GM06990 (cell line): ENCODE results near the gene PPP1R3A.

Source experiments
- DNase-seq: peaks from one replicate; pipeline ENCODE4 v3.0.0-alpha.2; 2011; ENCODE audit not compliant: insufficient read length; ENCODE audit errors: extremely low read depth
- H3K27me3 ChIP-seq: replicated peaks from 2 replicates; pipeline ENCODE4 v1.6.0; 2011; ENCODE audit warnings: low read length; ENCODE audit not compliant: control insufficient read depth, insufficient read depth
- H3K36me3 ChIP-seq: 2 replicates; pipeline ENCODE4 v1.5.1; 2011; ENCODE audit warnings: low read length; ENCODE audit not compliant: control insufficient read depth, insufficient read depth
- H3K4me3 ChIP-seq: replicated peaks from 2 replicates; pipeline ENCODE4 v1.5.1; 2011; ENCODE audit warnings: low read depth, mild to moderate bottlenecking, control low read depth, low read length
- CTCF ChIP-seq: IDR thresholded peaks from 2 replicates; pipeline ENCODE4 v1.5.1; 2011; ENCODE audit warnings: low read length, control low read depth, mild to moderate bottlenecking, inconsistent platforms; ENCODE audit not compliant: insufficient read depth, poor library complexity, severe bottlenecking

PPP1R3A gene

GRCh38 chr7:113878394-113878992 is 40.3 kb downstream of the PPP1R3A start:
- no peaks in the 10 kb centered on the region for H3K36me3 ChIP-seq
- no peak for TF ChIP-seq CTCF
- H3K4me3 ChIP-seq, result no peak overlapping the region
- no peaks in the 10 kb centered on the region for H3K27me3 ChIP-seq
- DNase-seq, result no peak

- Histone ChIP-seq H3K36me3 (no peaks in the 10 kb centered on the region), H3K27me3 (no peaks in the 10 kb centered on the region), H3K4me3 (no peak overlapping the region)
- no peak for TF ChIP-seq CTCF
- no peak for DNase-seq
Measured at GRCh38 chr7:113875224-113875623, 43.6 kb downstream of the PPP1R3A start.

- Histone ChIP-seq H3K27me3 (no peaks in the 10 kb centered on the region), H3K4me3 (no peak overlapping the region), H3K36me3 (no peaks in the 10 kb centered on the region)
- DNase-seq, result no peak
- no peak for TF ChIP-seq CTCF
Measured at GRCh38 chr7:113873554-113874151, 45.2 kb downstream of the PPP1R3A start.

- no peaks in the 10 kb centered on the region for H3K36me3 ChIP-seq
- no peak for TF ChIP-seq CTCF
Measured at GRCh38 chr7:113872981-113873380, 45.8 kb downstream of the PPP1R3A start.

GRCh38 chr7:113867325-113867724 is 51.5 kb downstream of the PPP1R3A start:
- no peak for TF ChIP-seq CTCF

More at GRCh38 chr7:113872981-113873380, 45.8 kb downstream of the PPP1R3A start:
- Histone ChIP-seq H3K27me3 (no peaks in the 10 kb centered on the region), H3K4me3 (no peak overlapping the region)
- DNase-seq, result no peak

More at GRCh38 chr7:113867325-113867724, 51.5 kb downstream of the PPP1R3A start:
- H3K27me3 ChIP-seq, result no peaks in the 10 kb centered on the region
- DNase-seq, result no peak
- H3K36me3 ChIP-seq, result no peaks in the 10 kb centered on the region
- no peak overlapping the region for H3K4me3 ChIP-seq
